ENCODE data around the gene SYT15. TPM values are rescaled to one million over a fixed set of nuclear protein-coding genes. Genes with fewer than 3 reads are reported as not detected.
"Not testable (repeated sequence)": the region's sequence is repeated elsewhere in the genome, so short reads cannot be mapped to it uniquely, and the experiment has no call there.

Gene SYT15
- total and polyA plus RNA-seq, 2 donors (not counting 3 experiments of a cell fraction or from before 2014, with no cell fraction given) = 0.50 to 0.75 TPM

- dilution Hi-C loops (cut with MboI; ENCODE audit: extremely low pct_ligation_motif_present, low sequenced_read_pairs); H3K9ac ChIP-seq (replicated peaks; ENCODE audit: extremely low read depth, insufficient read depth, low read length); H3K4me3 ChIP-seq (replicated peaks in 1 of 3; ENCODE audit: insufficient read depth in 1 of 3, low read depth in 1 of 3, low read length in 3 of 3); BruUV-seq (replicated peaks); H3K36me3 ChIP-seq (ENCODE audit: control insufficient read depth in 2 of 2, extremely low read depth in 1 of 2, insufficient read depth in 2 of 2, low read length in 2 of 2); H3K4me1 ChIP-seq (ENCODE audit: control insufficient read depth, extremely low read depth, insufficient read depth, low read length); POLR2A ChIA-PET; H3K27ac ChIP-seq (ENCODE audit: insufficient read depth, low read depth, low read length); H4K20me1 ChIP-seq (replicated peaks; ENCODE audit: control insufficient read depth, extremely low read depth, insufficient read depth, low read length); H3K4me2 ChIP-seq (ENCODE audit: insufficient read depth, low read length); intact Hi-C loops (cut with micrococcal nuclease); CTCF ChIA-PET; H3K27me3 ChIP-seq (ENCODE audit: control insufficient read depth in 2 of 2, insufficient read depth in 2 of 2, low read length in 2 of 2); H3K79me2 ChIP-seq (ENCODE audit: control insufficient read depth, insufficient read depth, low read length); H3K9me1 ChIP-seq (replicated peaks; ENCODE audit: control insufficient read depth, extremely low read depth, insufficient read depth, low read length); H3K9me3 ChIP-seq (replicated peaks; ENCODE audit: control insufficient read depth, insufficient read depth, low read length); FAIRE-seq; DNase-seq (ENCODE audit: low read depth, low spot score); H2AFZ ChIP-seq (ENCODE audit: low read depth, low read length): not testable (repeated sequence)
Observed at GRCh38 chr10:46617134-46617533, 38.2 kb downstream of the SYT15 start.

- H3K36me3 ChIP-seq (ENCODE audit: control insufficient read depth in 2 of 2, extremely low read depth in 1 of 2, insufficient read depth in 2 of 2, low read length in 2 of 2); dilution Hi-C loops (cut with MboI; ENCODE audit: extremely low pct_ligation_motif_present, low sequenced_read_pairs); H3K9ac ChIP-seq (replicated peaks; ENCODE audit: extremely low read depth, insufficient read depth, low read length); FAIRE-seq; BruUV-seq (replicated peaks); H3K79me2 ChIP-seq (ENCODE audit: control insufficient read depth, insufficient read depth, low read length); H3K4me1 ChIP-seq (ENCODE audit: control insufficient read depth, extremely low read depth, insufficient read depth, low read length); H3K9me3 ChIP-seq (replicated peaks; ENCODE audit: control insufficient read depth, insufficient read depth, low read length); CTCF ChIA-PET; H3K27me3 ChIP-seq (ENCODE audit: control insufficient read depth in 2 of 2, insufficient read depth in 2 of 2, low read length in 2 of 2); H3K4me2 ChIP-seq (ENCODE audit: insufficient read depth, low read length); H3K9me1 ChIP-seq (replicated peaks; ENCODE audit: control insufficient read depth, extremely low read depth, insufficient read depth, low read length); H4K20me1 ChIP-seq (replicated peaks; ENCODE audit: control insufficient read depth, extremely low read depth, insufficient read depth, low read length); intact Hi-C loops (cut with micrococcal nuclease); H3K27ac ChIP-seq (ENCODE audit: insufficient read depth, low read depth, low read length); H3K4me3 ChIP-seq (replicated peaks in 1 of 3; ENCODE audit: insufficient read depth in 1 of 3, low read depth in 1 of 3, low read length in 3 of 3); DNase-seq (ENCODE audit: low read depth, low spot score); POLR2A ChIA-PET; H2AFZ ChIP-seq (ENCODE audit: low read depth, low read length): not testable (repeated sequence)
Observed at GRCh38 chr10:46617913-46618312, 39.0 kb downstream of the SYT15 start.

- FAIRE-seq; H4K20me1 ChIP-seq (replicated peaks; ENCODE audit: control insufficient read depth, extremely low read depth, insufficient read depth, low read length); H2AFZ ChIP-seq (ENCODE audit: low read depth, low read length); H3K9ac ChIP-seq (replicated peaks; ENCODE audit: extremely low read depth, insufficient read depth, low read length); H3K27me3 ChIP-seq (ENCODE audit: control insufficient read depth in 2 of 2, insufficient read depth in 2 of 2, low read length in 2 of 2); H3K79me2 ChIP-seq (ENCODE audit: control insufficient read depth, insufficient read depth, low read length); DNase-seq (ENCODE audit: low read depth, low spot score); H3K9me3 ChIP-seq (replicated peaks; ENCODE audit: control insufficient read depth, insufficient read depth, low read length); H3K27ac ChIP-seq (ENCODE audit: insufficient read depth, low read depth, low read length); CTCF ChIA-PET; H3K4me1 ChIP-seq (ENCODE audit: control insufficient read depth, extremely low read depth, insufficient read depth, low read length); H3K4me2 ChIP-seq (ENCODE audit: insufficient read depth, low read length); BruUV-seq (replicated peaks); H3K36me3 ChIP-seq (ENCODE audit: control insufficient read depth in 2 of 2, extremely low read depth in 1 of 2, insufficient read depth in 2 of 2, low read length in 2 of 2); H3K9me1 ChIP-seq (replicated peaks; ENCODE audit: control insufficient read depth, extremely low read depth, insufficient read depth, low read length); dilution Hi-C loops (cut with MboI; ENCODE audit: extremely low pct_ligation_motif_present, low sequenced_read_pairs); H3K4me3 ChIP-seq (replicated peaks in 1 of 3; ENCODE audit: insufficient read depth in 1 of 3, low read depth in 1 of 3, low read length in 3 of 3); POLR2A ChIA-PET; intact Hi-C loops (cut with micrococcal nuclease): not testable (repeated sequence)
Observed at GRCh38 chr10:46623899-46624654, 45.1 kb downstream of the SYT15 start.

GRCh38 chr10:46629805-46630204, 50.9 kb downstream of the SYT15 start:
- H3K36me3 ChIP-seq (ENCODE audit: control insufficient read depth in 2 of 2, extremely low read depth in 1 of 2, insufficient read depth in 2 of 2, low read length in 2 of 2); H3K4me2 ChIP-seq (ENCODE audit: insufficient read depth, low read length); BruUV-seq (replicated peaks); dilution Hi-C loops (cut with MboI; ENCODE audit: extremely low pct_ligation_motif_present, low sequenced_read_pairs); H3K27me3 ChIP-seq (ENCODE audit: control insufficient read depth in 2 of 2, insufficient read depth in 2 of 2, low read length in 2 of 2); intact Hi-C loops (cut with micrococcal nuclease); H4K20me1 ChIP-seq (replicated peaks; ENCODE audit: control insufficient read depth, extremely low read depth, insufficient read depth, low read length); CTCF ChIA-PET; H3K27ac ChIP-seq (ENCODE audit: insufficient read depth, low read depth, low read length); H3K4me1 ChIP-seq (ENCODE audit: control insufficient read depth, extremely low read depth, insufficient read depth, low read length); H3K79me2 ChIP-seq (ENCODE audit: control insufficient read depth, insufficient read depth, low read length); DNase-seq (ENCODE audit: low read depth, low spot score); FAIRE-seq; H3K9ac ChIP-seq (replicated peaks; ENCODE audit: extremely low read depth, insufficient read depth, low read length); H2AFZ ChIP-seq (ENCODE audit: low read depth, low read length); H3K4me3 ChIP-seq (replicated peaks in 1 of 3; ENCODE audit: insufficient read depth in 1 of 3, low read depth in 1 of 3, low read length in 3 of 3); H3K9me1 ChIP-seq (replicated peaks; ENCODE audit: control insufficient read depth, extremely low read depth, insufficient read depth, low read length); POLR2A ChIA-PET; H3K9me3 ChIP-seq (replicated peaks; ENCODE audit: control insufficient read depth, insufficient read depth, low read length): not testable (repeated sequence)
